Stimulated activated CD8-positive, alpha-beta memory T cell treated with anti-CD3 and anti-CD28 coated beads, Interleukin-7, amount 100 ng/mL, for 4 hours (primary cell): ENCODE results near the gene FNDC3B.

Experiments
- DNase-seq, 2 donors: peaks; one replicate each; pipeline ENCODE4 v3.0.0-alpha.2; 2020; ENCODE audit warnings: low read depth in 2 of 2

The FNDC3B gene

GRCh38 chr3:172054115-172054764, 14.9 kb downstream of the FNDC3B start:
- no peak for DNase-seq

- DNase-seq, result no peak
Observed at GRCh38 chr3:172056416-172056815, 17.0 kb downstream of the FNDC3B start.

- DNase-seq, result no peak
Observed at GRCh38 chr3:172057059-172057458, 17.7 kb downstream of the FNDC3B start.

- DNase-seq, result no peak
Observed at GRCh38 chr3:172057624-172058327, 18.4 kb downstream of the FNDC3B start.

GRCh38 chr3:172059532-172059931, 20.2 kb downstream of the FNDC3B start:
- DNase-seq, result no peak

- no peak for DNase-seq
Observed at GRCh38 chr3:172060234-172060633, 20.9 kb downstream of the FNDC3B start.

GRCh38 chr3:172061724-172062184, 22.4 kb downstream of the FNDC3B start:
- no peak for DNase-seq

- no peak for DNase-seq
Observed at GRCh38 chr3:172062761-172063160, 23.4 kb downstream of the FNDC3B start.

GRCh38 chr3:172063456-172064432, 24.4 kb downstream of the FNDC3B start:
- no peak for DNase-seq

GRCh38 chr3:172065527-172065926, 26.1 kb downstream of the FNDC3B start:
- DNase-seq, result no peak

GRCh38 chr3:172065967-172066762, 26.8 kb downstream of the FNDC3B start:
- no peak for DNase-seq

- no peak for DNase-seq
Observed at GRCh38 chr3:172066880-172067796, 27.8 kb downstream of the FNDC3B start.

GRCh38 chr3:172067837-172068440, 28.6 kb downstream of the FNDC3B start:
- no peak for DNase-seq

GRCh38 chr3:172068977-172069376, 29.6 kb downstream of the FNDC3B start:
- no peak for DNase-seq

GRCh38 chr3:172069478-172069877, 30.1 kb downstream of the FNDC3B start:
- DNase-seq, result no peak

- DNase-seq, result no peak
Observed at GRCh38 chr3:172070269-172070668, 30.9 kb downstream of the FNDC3B start.

GRCh38 chr3:172070802-172071201, 31.4 kb downstream of the FNDC3B start:
- DNase-seq, result no peak

- DNase-seq, result no peak
Observed at GRCh38 chr3:172071780-172072330, 32.5 kb downstream of the FNDC3B start.

GRCh38 chr3:172072543-172072942, 33.2 kb downstream of the FNDC3B start:
- DNase-seq, result no peak
